ENCODE data around the gene DISC1. TPM values are rescaled to one million over a fixed set of nuclear protein-coding genes. Genes with fewer than 3 reads are reported as not detected.

Gene DISC1
- total and polyA plus RNA-seq, 12 donors: 1.0 to 21.0 (median 9.7) TPM

- DNase-seq: no peak
- no peaks in the 10 kb centered on the region for H3K36me3 ChIP-seq (replicated peaks in 1 of 2)
- H3K4me1 ChIP-seq (replicated peaks in 1 of 2): peaks cover 0 to 15% of the 10 kb centered on the region in 2 donors
- intact Hi-C loops (cut with DNase I): no loop called here
- no peaks in the 10 kb centered on the region for H3K27me3 ChIP-seq
- H3K4me3 ChIP-seq: no peak overlapping the region
- H3K27ac ChIP-seq: no peak overlapping the region
- TF ChIP-seq CTCF (IDR thresholded peaks at IDR 0.05): no peak
- TF ChIP-seq POLR2A (IDR thresholded peaks at IDR 0.05): no peak
- no peaks in the 10 kb centered on the region for H3K9me3 ChIP-seq (replicated peaks in 1 of 3)
- 92 to 97% (median 96%) methylated on average over 6 to 8 of the region's 8 CpGs for whole genome bisulfite sequencing, 4 donors
Observed at GRCh38 chr1:231857609-231858135, 231.1 kb downstream of the DISC1 start.

- H3K36me3 ChIP-seq (replicated peaks in 1 of 2): no peaks in the 10 kb centered on the region
- no peak overlapping the region for H3K4me3 ChIP-seq
- H3K27ac ChIP-seq: no peak overlapping the region
- no peaks in the 10 kb centered on the region for H3K9me3 ChIP-seq (replicated peaks in 1 of 3)
- H3K4me1 ChIP-seq (replicated peaks in 1 of 2): peaks cover 0 to 15% of the 10 kb centered on the region in 2 donors
- TF ChIP-seq CTCF (IDR thresholded peaks at IDR 0.05) (no peak), POLR2A (IDR thresholded peaks at IDR 0.05) (no peak)
- DNase-seq: peak in 1 of 7 donors; percentile 26
- 39 to 51% (median 45%) methylated on average over 5 of the region's 5 CpGs for WGBS, 4 donors
- H3K27me3 ChIP-seq: no peaks in the 10 kb centered on the region
- intact Hi-C loops (cut with DNase I): loop anchor here in 1 of 2 donors (10.0 kb wide), 1 partner anchor 774 kb away; the partner anchor contains the start of gene SIPA1L2
Observed at GRCh38 chr1:231860221-231861088, 233.9 kb downstream of the DISC1 start.

- no peak for DNase-seq
- intact Hi-C loops (cut with DNase I): loop anchor here in 1 of 2 donors (10.0 kb wide), 1 partner anchor 773 kb away; the partner anchor contains the start of gene SIPA1L2
Observed at GRCh38 chr1:231861541-231862481, 235.2 kb downstream of the DISC1 start.

More at GRCh38 chr1:231861541-231862481, 235.2 kb downstream of the DISC1 start:
- WGBS, 4 donors: 79 to 83% (median 81%) methylated on average over 7 of the region's 7 CpGs
- H3K27ac ChIP-seq: no peak overlapping the region
- no peaks in the 10 kb centered on the region for H3K9me3 ChIP-seq (replicated peaks in 1 of 3)
- no peak overlapping the region for H3K4me3 ChIP-seq
- H3K27me3 ChIP-seq: no peaks in the 10 kb centered on the region
- no peaks in the 10 kb centered on the region for H3K36me3 ChIP-seq (replicated peaks in 1 of 2)
- peaks cover 0 to 15% of the 10 kb centered on the region in 2 donors for H3K4me1 ChIP-seq (replicated peaks in 1 of 2)
- TF ChIP-seq POLR2A (IDR thresholded peaks at IDR 0.05) (no peak), CTCF (IDR thresholded peaks at IDR 0.05) (no peak)
